Occipital lobe (tissue), 3 donors: ENCODE measurements around the gene KRTAP4-5. TPM values are rescaled to one million over a fixed set of nuclear protein-coding genes. Genes with fewer than 3 reads are reported as not detected.
"Not testable (repeated sequence)": the region's sequence is repeated elsewhere in the genome, so short reads cannot be mapped to it uniquely, and the experiment has no call there.

ENCODE experiments used
- DNase-seq: peaks from one replicate; lab custom pipeline; 2025; lab: John Stamatoyannopoulos, UW
- small RNA-seq: library from RNA; depleted of rRNA; stranded (forward); fragments of <200 nt; gene quantifications from one replicate; pipeline ENCODE3, GENCODE V24; 2014
- total RNA-seq: library from RNA; depleted of rRNA; stranded (reverse); fragments of >200 nt; gene quantifications from one replicate; pipeline ENCODE4 v1.2.3, GENCODE V29; 2014

The KRTAP4-5 gene
- total RNA-seq, 1 donor from 2014 or later: not detected

- not testable (repeated sequence) for DNase-seq
Measured at GRCh38 chr17:41108728-41109386, 40.8 kb downstream of the KRTAP4-5 start.

GRCh38 chr17:41107941-41108450 lies 41.6 kb downstream of the KRTAP4-5 start:
- no peak for DNase-seq

- DNase-seq: not testable (repeated sequence)
Measured at GRCh38 chr17:41105347-41105746, 44.3 kb downstream of the KRTAP4-5 start, which contains the start of gene KRTAP4-9. Gene KRTAP4-9, plus strand, starts transcription at chr17:41105389. Its CDS starts 0 bp downstream, at chr17:41105389.

DNA sequence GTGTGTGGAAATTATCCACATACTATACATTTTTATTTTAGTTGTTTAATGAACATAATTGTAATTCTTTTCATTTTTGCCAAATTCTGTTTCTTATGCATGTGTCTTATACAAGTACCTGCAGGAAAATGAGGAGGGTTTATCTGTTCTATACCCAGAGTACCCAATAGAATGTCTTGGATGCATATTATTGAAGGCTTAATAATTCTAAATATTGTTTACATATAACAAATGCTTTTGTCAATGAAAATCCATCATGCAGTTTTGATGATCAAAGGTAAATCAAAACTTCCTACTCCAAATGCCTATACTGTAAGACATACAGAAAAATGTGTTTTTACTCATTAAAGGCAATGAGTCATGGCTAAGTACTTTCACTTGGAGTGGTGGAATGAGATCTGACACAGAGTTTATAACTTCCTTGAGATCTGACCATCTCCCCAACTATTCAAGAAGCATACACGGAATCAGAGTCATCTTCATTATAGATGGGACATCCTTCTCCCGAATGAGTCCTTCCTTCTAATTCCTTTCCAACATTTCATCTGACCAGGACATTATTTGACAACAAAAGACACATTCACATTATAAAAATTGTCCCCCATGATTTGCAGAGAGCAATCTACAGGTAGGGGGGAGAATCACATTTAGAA lies 45.1 kb downstream of the KRTAP4-5 start:
- DNase-seq: not testable (repeated sequence)

DNA sequence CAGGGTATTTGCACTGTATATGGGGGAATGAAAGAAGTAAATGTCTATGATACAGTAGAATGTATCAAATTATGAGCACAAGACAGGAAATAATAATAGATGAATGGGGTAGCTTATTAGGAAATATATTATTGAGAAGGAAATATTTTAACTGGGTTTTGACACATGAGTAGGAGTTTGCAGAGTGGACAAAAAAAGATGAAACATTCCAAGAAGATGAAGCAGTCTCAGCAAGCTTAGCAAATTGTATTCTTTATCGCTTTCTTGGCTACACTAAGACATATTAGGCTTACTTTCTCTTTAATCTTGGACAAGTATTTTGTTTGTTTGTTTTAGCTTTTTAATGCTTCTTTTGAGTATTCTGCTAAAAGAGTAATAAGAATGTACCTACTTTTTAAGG lies 45.7 kb downstream of the KRTAP4-5 start:
- DNase-seq: no peak

- no peak for DNase-seq
Measured at GRCh38 chr17:41101586-41102259, 47.9 kb downstream of the KRTAP4-5 start, which contains the start of gene KRTAP4-16. Gene KRTAP4-16, minus strand, starts transcription at chr17:41102209. Its CDS starts 0 bp downstream, at chr17:41102209.

DNA sequence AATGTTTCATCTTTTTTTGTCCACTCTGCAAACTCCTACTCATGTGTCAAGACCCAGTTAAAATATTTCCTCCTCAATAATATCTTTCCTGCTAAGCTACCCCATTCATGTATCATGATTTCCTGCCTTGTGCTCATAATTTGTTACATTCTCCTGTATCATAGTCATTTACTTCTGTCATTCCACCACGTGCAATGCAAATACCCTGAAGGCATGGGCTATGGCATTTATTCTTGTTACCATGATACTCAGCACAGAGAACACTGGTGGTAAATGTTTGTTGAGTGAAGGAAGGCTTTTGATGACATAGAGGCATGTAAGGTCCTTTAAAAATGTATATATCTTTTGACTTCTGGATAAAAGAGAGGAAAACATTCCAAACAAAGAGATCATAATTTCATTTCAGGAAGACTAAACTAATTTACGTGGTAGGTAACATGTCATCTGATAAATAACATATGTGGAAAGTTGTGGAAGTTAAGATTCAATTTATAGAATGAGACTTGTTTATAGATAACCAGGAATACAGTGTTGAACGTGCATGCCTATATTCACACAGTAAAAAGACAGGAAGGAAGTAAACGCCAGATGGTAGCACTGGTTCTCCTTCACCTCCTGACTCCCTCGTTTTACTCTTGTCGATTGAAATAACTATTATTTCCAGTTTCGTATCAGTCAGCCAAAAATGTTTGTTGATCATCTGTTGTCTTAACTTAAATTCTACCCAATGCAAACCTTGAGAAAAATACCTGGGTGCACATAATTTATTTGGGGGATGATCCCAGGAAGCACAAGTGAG lies 49.7 kb downstream of the KRTAP4-5 start:
- not testable (repeated sequence) for DNase-seq

Small RNA genes lying within 50 kb of the gene (small RNA-seq; reads per million reads assigned to genes)
- not detected for gene KRTAP4-17P

Other genes starting within 250 kb of the KRTAP4-5 start
- gene KRT23, start 212.2 kb downstream of the KRTAP4-5 start, total RNA-seq: 0.16 TPM
- gene KRT39, start 182.9 kb downstream of the KRTAP4-5 start, total RNA-seq: not detected
- not detected for gene KRT40, start 165.5 kb downstream of the KRTAP4-5 start, total RNA-seq
- gene KRTAP3-3, start 155.7 kb downstream of the KRTAP4-5 start, total RNA-seq: not detected
- not detected for gene KRTAP3-2, start 149.9 kb downstream of the KRTAP4-5 start, total RNA-seq
- not detected for gene KRTAP3-1, start 140.7 kb downstream of the KRTAP4-5 start, total RNA-seq
- not detected for gene KRTAP1-5, start 122.6 kb downstream of the KRTAP4-5 start, total RNA-seq
- gene KRTAP1-4, start 119.6 kb downstream of the KRTAP4-5 start, total RNA-seq: not detected
- not detected for gene KRTAP1-3, start 115.0 kb downstream of the KRTAP4-5 start, total RNA-seq
- not detected for gene KRTAP1-1, start 108.4 kb downstream of the KRTAP4-5 start, total RNA-seq
- not detected for gene KRTAP2-1, start 102.5 kb downstream of the KRTAP4-5 start, total RNA-seq
- not detected for gene KRTAP2-2, start 94.6 kb downstream of the KRTAP4-5 start, total RNA-seq
- gene KRTAP2-3, start 89.7 kb downstream of the KRTAP4-5 start, total RNA-seq: not detected
- gene KRTAP2-4, start 83.9 kb downstream of the KRTAP4-5 start, total RNA-seq: not detected
- not detected for gene KRTAP4-7, start 65.7 kb downstream of the KRTAP4-5 start, total RNA-seq
- not detected for gene KRTAP4-8, start 51.7 kb downstream of the KRTAP4-5 start, total RNA-seq
- not detected for gene KRTAP4-16, start 47.6 kb downstream of the KRTAP4-5 start, total RNA-seq
- not detected for gene KRTAP4-9, start 44.4 kb downstream of the KRTAP4-5 start, total RNA-seq
- gene KRTAP4-11, start 31.5 kb downstream of the KRTAP4-5 start, total RNA-seq: not detected
- not detected for gene KRTAP4-12, start 25.6 kb downstream of the KRTAP4-5 start, total RNA-seq
- not detected for gene KRTAP4-6, start 9.3 kb downstream of the KRTAP4-5 start, total RNA-seq
- not detected for gene KRTAP4-4, start 10.9 kb upstream of the KRTAP4-5 start, total RNA-seq
- gene KRTAP4-3, start 18.4 kb upstream of the KRTAP4-5 start, total RNA-seq: not detected
- not detected for gene KRTAP4-2, start 28.4 kb upstream of the KRTAP4-5 start, total RNA-seq
- not detected for gene KRTAP4-1, start 35.1 kb upstream of the KRTAP4-5 start, total RNA-seq
- gene KRTAP9-1, start 40.1 kb upstream of the KRTAP4-5 start, total RNA-seq: not detected
- not detected for gene KRTAP9-2, start 76.8 kb upstream of the KRTAP4-5 start, total RNA-seq
- not detected for gene KRTAP9-3, start 82.6 kb upstream of the KRTAP4-5 start, total RNA-seq
- gene KRTAP9-8, start 88.2 kb upstream of the KRTAP4-5 start, total RNA-seq: not detected
- gene KRTAP9-4, start 99.9 kb upstream of the KRTAP4-5 start, total RNA-seq: not detected
- gene KRTAP9-9, start 105.6 kb upstream of the KRTAP4-5 start, total RNA-seq: not detected
- gene KRTAP9-6, start 115.6 kb upstream of the KRTAP4-5 start, total RNA-seq: not detected
- gene KRTAP9-7, start 125.9 kb upstream of the KRTAP4-5 start, total RNA-seq: not detected
- gene KRTAP29-1, start 153.0 kb upstream of the KRTAP4-5 start, total RNA-seq: not detected
- gene KRTAP16-1, start 159.5 kb upstream of the KRTAP4-5 start, total RNA-seq: not detected
- not detected for gene KRTAP17-1, start 165.9 kb upstream of the KRTAP4-5 start, total RNA-seq
- gene KRT33A, start 201.0 kb upstream of the KRTAP4-5 start, total RNA-seq: not detected
- not detected for gene KRT33B, start 220.0 kb upstream of the KRTAP4-5 start, total RNA-seq
- 0.31 TPM for gene KRT34, start 232.5 kb upstream of the KRTAP4-5 start, total RNA-seq
- gene KRT31, start 247.8 kb upstream of the KRTAP4-5 start, total RNA-seq: 0.47 TPM